Chondrocyte (in vitro differentiated cells): ENCODE data around the gene VCL. TPM values are rescaled to one million over a fixed set of nuclear protein-coding genes. Genes with fewer than 3 reads are reported as not detected.

Experiments used
- DNase-seq: peaks from one replicate; pipeline ENCODE4 v3.0.0; 2021; ENCODE audit warnings: mixed read lengths, low spot score
- H3K27ac Mint-ChIP-seq: one replicate; pipeline ENCODE4 v1.8.0; 2021; ENCODE audit warnings: mild to moderate bottlenecking, moderate library complexity, mixed read lengths; ENCODE audit not compliant: unreplicated experiment
- H3K27me3 Mint-ChIP-seq: 2 replicates; pipeline ENCODE4 v1.8.0; 2021; ENCODE audit warnings: low read depth, mixed read lengths
- H3K36me3 Mint-ChIP-seq: 2 replicates; pipeline ENCODE4 v1.8.0; 2021; ENCODE audit warnings: low read depth, mixed read lengths
- H3K4me1 Mint-ChIP-seq: 2 replicates; pipeline ENCODE4 v1.8.0; 2021; ENCODE audit warnings: low read depth, mild to moderate bottlenecking, mixed read lengths
- H3K4me3 Mint-ChIP-seq: one replicate; pipeline ENCODE4 v1.8.0; 2021; ENCODE audit warnings: mild to moderate bottlenecking, moderate library complexity, mixed read lengths; ENCODE audit not compliant: unreplicated experiment
- H3K9me3 Mint-ChIP-seq: 2 replicates; pipeline ENCODE4 v1.8.0; 2021; ENCODE audit warnings: low read depth, mixed read lengths
- total RNA-seq: library from RNA; stranded (reverse); gene quantifications from 3 replicates; pipeline ENCODE4 v1.2.1, GENCODE V29; 2021
- TF ChIP-seq, protein P1 (sequence below): fragments of 200-600 bp; sonication (generic); IDR thresholded peaks from 2 replicates; pipeline ENCODE4 v1.5.0; 2021; ENCODE audit warnings: antibody characterized with exemption, mild to moderate bottlenecking, moderate library complexity

The VCL gene
- total RNA-seq, 1 donor from 2014 or later: 498 TPM

DNA sequence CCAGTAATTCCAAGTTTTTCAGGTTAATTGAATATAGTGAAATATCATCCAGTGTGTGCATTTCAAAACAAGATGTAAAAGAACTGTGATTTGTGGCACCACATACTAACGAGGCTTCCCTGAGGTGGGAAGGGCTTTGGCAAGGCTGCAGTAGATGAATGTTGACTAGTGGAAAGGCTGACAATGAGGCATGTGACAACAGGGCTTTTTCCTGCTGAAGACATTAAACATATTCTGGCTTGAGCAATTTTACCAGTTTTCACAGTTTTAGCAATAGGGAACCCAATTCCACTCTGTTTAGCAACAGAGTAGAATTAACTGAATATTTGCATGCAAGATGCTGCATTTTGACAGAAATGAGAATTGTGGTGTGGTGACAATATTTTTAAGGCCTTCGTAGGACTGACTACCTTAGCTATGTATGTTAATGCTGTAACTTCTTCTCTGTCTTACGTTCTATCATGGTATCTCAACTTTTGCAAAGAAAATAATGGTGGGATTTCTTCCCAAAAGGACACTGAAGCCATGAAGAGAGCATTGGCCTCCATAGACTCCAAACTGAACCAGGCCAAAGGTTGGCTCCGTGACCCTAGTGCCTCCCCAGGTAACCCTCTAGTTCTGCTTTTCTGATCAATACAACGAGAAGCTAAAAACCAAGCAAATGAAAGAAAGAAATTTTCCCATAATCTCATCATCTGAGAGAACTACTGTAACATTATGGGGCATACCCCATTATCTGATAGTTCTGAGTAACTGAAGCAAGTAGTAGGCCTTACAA lies 84.2 kb downstream of the VCL start:
- H3K4me3 Mint-ChIP-seq: no peak overlapping the region
- H3K27ac Mint-ChIP-seq: peak overlapping the region; percentile 52
- no peak for DNase-seq
- no peaks in the 10 kb centered on the region for H3K9me3 Mint-ChIP-seq
- no peaks in the 10 kb centered on the region for H3K27me3 Mint-ChIP-seq
- TF ChIP-seq, protein P1, sequence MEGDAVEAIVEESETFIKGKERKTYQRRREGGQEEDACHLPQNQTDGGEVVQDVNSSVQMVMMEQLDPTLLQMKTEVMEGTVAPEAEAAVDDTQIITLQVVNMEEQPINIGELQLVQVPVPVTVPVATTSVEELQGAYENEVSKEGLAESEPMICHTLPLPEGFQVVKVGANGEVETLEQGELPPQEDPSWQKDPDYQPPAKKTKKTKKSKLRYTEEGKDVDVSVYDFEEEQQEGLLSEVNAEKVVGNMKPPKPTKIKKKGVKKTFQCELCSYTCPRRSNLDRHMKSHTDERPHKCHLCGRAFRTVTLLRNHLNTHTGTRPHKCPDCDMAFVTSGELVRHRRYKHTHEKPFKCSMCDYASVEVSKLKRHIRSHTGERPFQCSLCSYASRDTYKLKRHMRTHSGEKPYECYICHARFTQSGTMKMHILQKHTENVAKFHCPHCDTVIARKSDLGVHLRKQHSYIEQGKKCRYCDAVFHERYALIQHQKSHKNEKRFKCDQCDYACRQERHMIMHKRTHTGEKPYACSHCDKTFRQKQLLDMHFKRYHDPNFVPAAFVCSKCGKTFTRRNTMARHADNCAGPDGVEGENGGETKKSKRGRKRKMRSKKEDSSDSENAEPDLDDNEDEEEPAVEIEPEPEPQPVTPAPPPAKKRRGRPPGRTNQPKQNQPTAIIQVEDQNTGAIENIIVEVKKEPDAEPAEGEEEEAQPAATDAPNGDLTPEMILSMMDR: no peak
- peaks cover 18% of the 10 kb centered on the region for H3K36me3 Mint-ChIP-seq
- peaks cover 60% of the 10 kb centered on the region for H3K4me1 Mint-ChIP-seq

GRCh38 chr10:74083304-74083703 lies 85.4 kb downstream of the VCL start:
- Mint-ChIP-seq H3K27me3 (no peaks in the 10 kb centered on the region), H3K4me1 (peaks cover 49% of the 10 kb centered on the region), H3K4me3 (no peak overlapping the region), H3K36me3 (peaks cover 17% of the 10 kb centered on the region), H3K9me3 (no peaks in the 10 kb centered on the region), H3K27ac (peak overlapping the region; percentile 49)
- no peak for DNase-seq
- TF ChIP-seq, protein P1: no peak

DNA sequence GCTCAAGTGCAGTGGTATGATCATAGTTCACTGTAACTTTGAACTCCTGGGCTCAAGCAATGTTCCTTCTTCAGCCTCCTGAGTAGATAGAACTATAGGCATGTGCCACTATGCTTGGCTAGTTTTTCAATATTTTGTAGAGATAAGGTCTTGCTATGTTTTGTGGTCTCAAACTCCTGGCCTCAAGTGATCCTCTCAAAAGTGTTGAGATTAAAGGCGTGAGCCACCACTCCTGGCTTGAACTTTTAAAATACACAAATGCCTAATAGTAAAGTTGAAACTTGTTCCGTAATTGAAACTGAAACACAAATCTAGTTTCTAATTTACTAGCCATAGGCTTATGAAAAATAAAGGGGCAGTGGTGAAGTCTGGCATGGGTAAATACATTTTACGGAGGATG lies 87.0 kb downstream of the VCL start:
- Mint-ChIP-seq H3K4me1 (peaks cover 38% of the 10 kb centered on the region), H3K27ac (no peak overlapping the region), H3K4me3 (no peak overlapping the region), H3K27me3 (no peaks in the 10 kb centered on the region), H3K9me3 (no peaks in the 10 kb centered on the region), H3K36me3 (peaks cover 28% of the 10 kb centered on the region)
- no peak for DNase-seq
- TF ChIP-seq, protein P1: no peak

- Mint-ChIP-seq H3K4me3 (no peak overlapping the region), H3K27me3 (no peaks in the 10 kb centered on the region), H3K36me3 (peaks cover 35% of the 10 kb centered on the region), H3K4me1 (peaks cover 25% of the 10 kb centered on the region), H3K27ac (peak overlapping the region; percentile 13), H3K9me3 (no peaks in the 10 kb centered on the region)
- TF ChIP-seq, protein P1: no peak
- DNase-seq: no peak
These were observed 88.4 kb downstream of the VCL start for GRCh38 chr10:74086317-74086716.

GRCh38 chr10:74088722-74089121 lies 90.8 kb downstream of the VCL start:
- H3K4me1 Mint-ChIP-seq: peaks cover 14% of the 10 kb centered on the region
- no peaks in the 10 kb centered on the region for H3K9me3 Mint-ChIP-seq
- TF ChIP-seq, protein P1: no peak
- peak overlapping the region; percentile 19 for H3K27ac Mint-ChIP-seq
- H3K36me3 Mint-ChIP-seq: peaks cover 31% of the 10 kb centered on the region
- H3K4me3 Mint-ChIP-seq: no peak overlapping the region
- no peak for DNase-seq
- H3K27me3 Mint-ChIP-seq: no peaks in the 10 kb centered on the region
